CD14-positive monocyte (primary cell): ENCODE results near the gene KIDINS220. TPM values are rescaled to one million over a fixed set of nuclear protein-coding genes. Genes with fewer than 3 reads are reported as not detected.

Experiments
- DNase-seq, 3 donors: peaks; one replicate each; pipeline ENCODE4 v3.0.0-alpha.2; 2011 to 2022
- H2AFZ ChIP-seq: 2 replicates; pipeline ENCODE4 v1.6.0; 2012; ENCODE audit warnings: mild to moderate bottlenecking, low read depth, low read length, inconsistent platforms; ENCODE audit not compliant: insufficient read depth, poor library complexity, severe bottlenecking
- H3K27ac ChIP-seq, 2 donors: 1 replicate in 1 of 2; 2 replicates in 1 of 2; pipeline ENCODE4 v1.5.1; 2012 to 2013; ENCODE audit warnings: low read length in 2 of 2, control low read depth in 1 of 2, inconsistent platforms in 1 of 2, low read depth in 1 of 2, mild to moderate bottlenecking in 1 of 2
- H3K27me3 ChIP-seq, 2 donors: one replicate each; pipeline versions ENCODE4 v1.6.0 to v1.6.1; 2011 to 2013; ENCODE audit warnings: low read length in 2 of 2; ENCODE audit not compliant: control insufficient read depth in 2 of 2, insufficient read depth in 2 of 2
- H3K36me3 ChIP-seq, 2 donors: replicated peaks in 1 of 2; 1 replicate in 1 of 2; 2 replicates in 1 of 2; pipeline versions ENCODE4 v1.5.1 to v1.6.1; 2012 to 2013; ENCODE audit warnings: low read length in 2 of 2, control low read depth in 1 of 2, inconsistent platforms in 1 of 2, mild to moderate bottlenecking in 1 of 2; ENCODE audit not compliant: insufficient read depth in 2 of 2, control insufficient read depth in 1 of 2
- H3K4me1 ChIP-seq, 2 donors: 1 replicate in 1 of 2; 2 replicates in 1 of 2; pipeline versions ENCODE4 v1.5.1 to v1.6.1; 2012 to 2013; ENCODE audit warnings: low read length in 2 of 2, control low read depth in 1 of 2, inconsistent platforms in 1 of 2, mild to moderate bottlenecking in 1 of 2, moderate library complexity in 1 of 2; ENCODE audit not compliant: insufficient read depth in 2 of 2, control insufficient read depth in 1 of 2
- H3K4me2 ChIP-seq: replicated peaks from 2 replicates; pipeline ENCODE3; 2012; ENCODE audit warnings: low read length, moderate library complexity, mild to moderate bottlenecking; ENCODE audit not compliant: poor library complexity, severe bottlenecking; ENCODE audit errors: extremely low read depth
- H3K4me3 ChIP-seq, 3 experiments: fragments of 200-600 bp in 1 of 3; sonication (generic) in 1 of 3; replicated peaks in 1 of 3; 1 replicate in 2 of 3; 2 replicates in 1 of 3; pipeline ENCODE4 v1.5.1; 2011 to 2013; ENCODE audit warnings: low read length in 3 of 3, mild to moderate bottlenecking in 3 of 3, control low read depth in 2 of 3, low read depth in 2 of 3, inconsistent platforms in 1 of 3, moderate library complexity in 1 of 3
- H3K79me2 ChIP-seq: 2 replicates; pipeline ENCODE4 v1.6.0; 2012; ENCODE audit warnings: mild to moderate bottlenecking, control low read depth, inconsistent platforms, low read length, moderate library complexity; ENCODE audit not compliant: insufficient read depth
- H3K9ac ChIP-seq: 2 replicates; pipeline ENCODE4 v1.6.0; 2017; ENCODE audit warnings: low read length, mild to moderate bottlenecking; ENCODE audit not compliant: insufficient read depth, poor library complexity, severe bottlenecking
- H3K9me3 ChIP-seq, 2 donors: replicated peaks in 1 of 2; 1 replicate in 1 of 2; 2 replicates in 1 of 2; pipeline versions ENCODE4 v1.5.1 to v1.6.1; 2012 to 2013; ENCODE audit warnings: low read length in 2 of 2, control low read depth in 1 of 2; ENCODE audit not compliant: control insufficient read depth in 1 of 2, insufficient read depth in 1 of 2
- H4K20me1 ChIP-seq: 2 replicates; pipeline ENCODE4 v1.6.0; 2012; ENCODE audit warnings: mild to moderate bottlenecking, low read length, control low read depth, moderate library complexity; ENCODE audit not compliant: insufficient read depth
- H3K27ac Mint-ChIP-seq, 7 donors: one replicate each; pipeline ENCODE4 v1.8.0; 2020; ENCODE audit warnings: mild to moderate bottlenecking in 7 of 7, mixed read lengths in 7 of 7, moderate library complexity in 6 of 7, inconsistent platforms in 2 of 7
- H3K27me3 Mint-ChIP-seq, 3 donors: one replicate each; pipeline ENCODE4 v1.8.0; 2021 to 2022; ENCODE audit warnings: low read depth in 3 of 3, mild to moderate bottlenecking in 3 of 3, mixed read lengths in 3 of 3, moderate library complexity in 3 of 3, inconsistent platforms in 1 of 3
- H3K36me3 Mint-ChIP-seq, 2 donors: one replicate each; pipeline ENCODE4 v1.8.0; 2020; ENCODE audit warnings: mixed read lengths in 2 of 2, inconsistent platforms in 1 of 2, mild to moderate bottlenecking in 1 of 2
- H3K4me1 Mint-ChIP-seq: one replicate; pipeline ENCODE4 v1.8.0; 2020; ENCODE audit warnings: mild to moderate bottlenecking, mixed read lengths
- H3K4me3 Mint-ChIP-seq, 2 donors: one replicate each; pipeline ENCODE4 v1.8.0; 2020; ENCODE audit warnings: mild to moderate bottlenecking in 2 of 2, mixed read lengths in 2 of 2, moderate library complexity in 1 of 2
- H3K9me3 Mint-ChIP-seq, 7 donors: one replicate each; pipeline ENCODE4 v1.8.0; 2020 to 2022; ENCODE audit warnings: mixed read lengths in 7 of 7, mild to moderate bottlenecking in 6 of 7, moderate library complexity in 6 of 7, inconsistent platforms in 2 of 7
- CTCF ChIP-seq: fragments of 200-600 bp; IDR thresholded peaks from one replicate; pipeline ENCODE4 v1.8.0; 2022; ENCODE audit warnings: antibody characterized with exemption, mild to moderate bottlenecking
- WGBS: methylation state at CpG from one replicate; pipeline ENCODE4 v1.1.5; 2013; ENCODE audit warnings: missing lambda C conversion rate; ENCODE audit not compliant: insufficient coverage; 5-methylcytosine and 5-hydroxymethylcytosine counted together
- intact Hi-C, 2 donors: fragments of 100-400 bp; cut with micrococcal nuclease; formaldehyde crosslinking; loops; one replicate each; pipeline versions ENCODE4 v1.15.0 to v1.15.1; 2023
- polyA plus RNA-seq, 3 donors: library from polyadenylated mRNA; depleted of rRNA in 1 of 3; unstranded in 2 of 3; stranded (reverse) in 1 of 3; fragments of 300-500 nt in 2 of 3; fragments of >200 nt in 1 of 3; fragmentation: Illumina TruSeq in 2 of 3; gene quantifications; 1 replicate in 2 of 3; 2 replicates in 1 of 3; pipeline ENCODE4 v1.2.3, GENCODE V29; 2012 to 2021

KIDINS220 gene
- polyA plus RNA-seq, 3 donors, result 12.1 to 26.7 (median 26.3) TPM

GRCh38 chr2:8799004-8799403, 38.4 kb downstream of the KIDINS220 start:
- H3K4me3 ChIP-seq, result no peak overlapping the region
- no peaks in the 10 kb centered on the region for H3K27me3 ChIP-seq
- H3K27ac ChIP-seq, result no peak overlapping the region
- peaks cover 0 to 1% (median 0%) of the 10 kb centered on the region in 3 donors for H3K27me3 Mint-ChIP-seq
- H2AFZ ChIP-seq, result no peak overlapping the region
- no peak overlapping the region for H3K9ac ChIP-seq
- no peaks in the 10 kb centered on the region for H3K4me1 ChIP-seq
- intact Hi-C loops, result no loop called here
- TF ChIP-seq CTCF, result no peak
- no peaks in the 10 kb centered on the region for H3K9me3 Mint-ChIP-seq
- H3K36me3 Mint-ChIP-seq, result peaks cover 88 to 91% of the 10 kb centered on the region in 2 donors
- H3K36me3 ChIP-seq, result peaks cover 91 to 100% of the 10 kb centered on the region in 2 donors
- WGBS, result 100% methylated on average over 2 of the region's 2 CpGs
- peak overlapping the region in 1 of 7 donors; percentile 3 for H3K27ac Mint-ChIP-seq
- peaks cover 11% of the 10 kb centered on the region for H4K20me1 ChIP-seq
- H3K79me2 ChIP-seq, result no peaks in the 10 kb centered on the region
- no peak overlapping the region for H3K4me2 ChIP-seq
- no peak overlapping the region for H3K4me3 Mint-ChIP-seq
- H3K9me3 ChIP-seq, result no peaks in the 10 kb centered on the region
- H3K4me1 Mint-ChIP-seq, result peaks cover 5% of the 10 kb centered on the region
- DNase-seq, result no peak

GRCh38 chr2:8798393-8798792, 39.0 kb downstream of the KIDINS220 start:
- Histone ChIP-seq H3K36me3 (peaks cover 93 to 100% of the 10 kb centered on the region in 2 donors), H2AFZ (no peak overlapping the region), H3K27ac (no peak overlapping the region), H3K4me2 (no peak overlapping the region), H3K9ac (no peak overlapping the region), H3K4me3 (no peak overlapping the region), H3K9me3 (no peaks in the 10 kb centered on the region), H3K27me3 (no peaks in the 10 kb centered on the region), H3K79me2 (no peaks in the 10 kb centered on the region), H4K20me1 (peaks cover 11% of the 10 kb centered on the region), H3K4me1 (no peaks in the 10 kb centered on the region)
- no peak for TF ChIP-seq CTCF
- peaks cover 3% of the 10 kb centered on the region for H3K4me1 Mint-ChIP-seq
- H3K4me3 Mint-ChIP-seq, result no peak overlapping the region
- DNase-seq, result no peak
- intact Hi-C loops, result no loop called here
- H3K36me3 Mint-ChIP-seq, result peaks cover 87 to 92% of the 10 kb centered on the region in 2 donors
- no peaks in the 10 kb centered on the region for H3K9me3 Mint-ChIP-seq
- no peak overlapping the region for H3K27ac Mint-ChIP-seq
- WGBS, result no CpG with 5 or more reads among the region's 2 CpGs
- H3K27me3 Mint-ChIP-seq, result peaks cover 0 to 1% (median 0%) of the 10 kb centered on the region in 3 donors
